PC-9 (cell line): ENCODE data around the gene IDH2. TPM values are rescaled to one million over a fixed set of nuclear protein-coding genes. Genes with fewer than 3 reads are reported as not detected.

Source experiments
- BruUV-seq: library from RNA; stranded (reverse); fragments of 400-500 nt; replicated peaks from 2 replicates; lab custom pipeline; 2021; lab: Mats Ljungman, UMichigan
- CTCF ChIA-PET: fragments of 300-600 bp; sonication (Branson Sonifier 250); formaldehyde crosslinking; loops from one replicate; lab custom pipeline; 2022; ENCODE audit warnings: antibody characterized with exemption; lab: Charles Lee
- POLR2A ChIA-PET: fragments of 300-600 bp; sonication (Branson Sonifier 250); formaldehyde crosslinking; loops from one replicate; lab custom pipeline; 2022; ENCODE audit warnings: antibody characterized with exemption; ENCODE audit not compliant: unreplicated experiment; lab: Charles Lee
- DNase-seq, 2 experiments: peaks; one replicate each; pipeline versions ENCODE4 v3.0.0 to v3.0.0-alpha.2; 2015 to 2022; ENCODE audit warnings: mixed read lengths in 1 of 2
- H2AFZ ChIP-seq: fragments of 200-600 bp; sonication (generic); 2 replicates; pipeline ENCODE4 v1.8.1; 2017; ENCODE audit warnings: antibody characterized with exemption
- H3F3A ChIP-seq: fragments of 200-600 bp; sonication (generic); 2 replicates; pipeline ENCODE4 v1.8.1; 2017; ENCODE audit warnings: antibody characterized with exemption, mild to moderate bottlenecking, low read depth; ENCODE audit not compliant: insufficient read depth
- H3K27ac ChIP-seq: fragments of 200-600 bp; sonication (generic); 2 replicates; pipeline ENCODE4 v1.6.1; 2016; ENCODE audit warnings: mixed run types
- H3K27me3 ChIP-seq: fragments of 200-600 bp; sonication (generic); 2 replicates; pipeline ENCODE4 v1.6.1; 2016; ENCODE audit warnings: low read depth, mixed run types; ENCODE audit not compliant: insufficient read depth
- H3K36me3 ChIP-seq: fragments of 200-600 bp; sonication (generic); 2 replicates; pipeline ENCODE4 v1.6.1; 2016; ENCODE audit warnings: low read depth, mixed run types
- H3K4me1 ChIP-seq: fragments of 200-600 bp; sonication (generic); replicated peaks from 2 replicates; pipeline ENCODE4 v1.6.1; 2016; ENCODE audit warnings: mixed run types; ENCODE audit not compliant: insufficient read depth
- H3K4me2 ChIP-seq: fragments of 200-600 bp; sonication (generic); 2 replicates; pipeline ENCODE4 v1.6.1; 2017; ENCODE audit warnings: mixed run types
- H3K4me3 ChIP-seq: fragments of 200-600 bp; sonication (generic); 2 replicates; pipeline ENCODE4 v1.6.1; 2016; ENCODE audit warnings: mixed run types
- H3K79me2 ChIP-seq: fragments of 200-600 bp; sonication (generic); 2 replicates; pipeline ENCODE4 v1.6.1; 2017; ENCODE audit warnings: low read depth, mixed run types
- H3K9me2 ChIP-seq: fragments of 200-600 bp; sonication (generic); 2 replicates; pipeline ENCODE4 v1.8.1; 2017; ENCODE audit warnings: mild to moderate bottlenecking; ENCODE audit not compliant: insufficient read depth
- H3K9me3 ChIP-seq: fragments of 200-600 bp; sonication (generic); 2 replicates; pipeline ENCODE4 v1.8.1; 2016; ENCODE audit warnings: low read depth; ENCODE audit not compliant: insufficient read depth
- H4K20me1 ChIP-seq: fragments of 200-600 bp; sonication (generic); 2 replicates; pipeline ENCODE4 v1.8.1; 2017; ENCODE audit not compliant: insufficient read depth
- EZH2 ChIP-seq: fragments of 200-600 bp; sonication (generic); IDR thresholded peaks from 2 replicates; pipeline ENCODE4 v1.8.0; 2017; ENCODE audit warnings: antibody characterized with exemption, low read depth
- intact Hi-C: fragments of 100-400 bp; cut with micrococcal nuclease; formaldehyde crosslinking; loops from one replicate; pipeline ENCODE4 v1.10.0; 2022; ENCODE audit not compliant: unreplicated experiment
- total RNA-seq: library from RNA; stranded (reverse); gene quantifications from 2 replicates; pipeline ENCODE4 v1.2.3, GENCODE V29; 2021
- TF ChIP-seq, protein P1 (sequence below): fragments of 200-600 bp; sonication (generic); conservative IDR thresholded peaks from 2 replicates; pipeline ENCODE4 v1.6.1; 2017; ENCODE audit warnings: mixed run types, antibody characterized with exemption, mild to moderate bottlenecking, moderate library complexity

IDH2 gene
- total RNA-seq, 1 experiment from 2014 or later: 96.7 TPM

DNA sequence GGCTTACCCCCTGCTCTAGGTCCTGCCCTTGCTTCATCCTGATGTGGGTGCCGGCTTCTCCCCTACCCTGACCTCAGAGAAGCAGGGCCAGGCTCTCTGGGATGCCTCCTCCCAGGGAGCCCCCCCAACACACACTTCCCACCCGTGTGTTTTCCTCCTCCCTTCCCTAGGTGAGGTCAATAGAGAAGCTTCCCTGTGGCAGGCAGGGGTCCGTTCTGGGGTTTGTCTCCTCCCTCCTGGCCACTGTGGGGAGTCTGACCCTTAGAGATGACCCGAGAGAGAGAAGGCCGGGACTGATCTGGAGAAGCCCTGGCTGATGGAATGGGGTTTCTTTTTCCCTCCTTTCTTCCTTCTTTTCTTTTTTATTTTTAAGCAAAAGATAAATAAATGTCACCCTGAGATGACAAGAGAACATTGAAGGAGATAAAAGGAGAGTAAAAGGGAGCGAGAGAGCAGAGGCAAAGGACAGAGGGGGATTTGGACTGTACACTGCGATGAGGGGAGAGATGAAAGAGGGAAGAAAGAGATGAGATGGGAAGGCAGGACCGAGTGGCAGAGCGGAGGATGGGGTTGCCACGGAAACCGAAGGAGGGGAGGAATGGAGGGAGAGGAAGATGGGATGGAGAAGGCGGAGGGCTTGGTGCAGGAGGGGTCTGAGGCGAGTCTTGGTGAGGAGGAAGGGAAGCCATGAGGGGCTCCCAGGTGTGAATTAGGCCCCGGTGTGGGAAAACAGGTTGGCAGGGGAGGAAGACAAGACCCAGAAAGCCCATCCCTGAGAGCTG lies 48.4 kb downstream of the IDH2 start:
- no peak for DNase-seq
- Histone ChIP-seq H3K4me1 (no peaks in the 10 kb centered on the region), H3K9me3 (no peaks in the 10 kb centered on the region), H3K27me3 (no peaks in the 10 kb centered on the region), H3K4me3 (no peak overlapping the region), H4K20me1 (no peaks in the 10 kb centered on the region), H3K4me2 (no peak overlapping the region), H2AFZ (no peak overlapping the region), H3K9me2 (no peaks in the 10 kb centered on the region), H3K79me2 (peaks cover 7% of the 10 kb centered on the region; the same call in 1 of the 2 replicates), H3K36me3 (no peaks in the 10 kb centered on the region), H3K27ac (no peak overlapping the region), H3F3A (no peaks in the 10 kb centered on the region)
- ChIA-PET CTCF (no interaction called here), POLR2A (no interaction called here)
- TF ChIP-seq, protein P1, sequence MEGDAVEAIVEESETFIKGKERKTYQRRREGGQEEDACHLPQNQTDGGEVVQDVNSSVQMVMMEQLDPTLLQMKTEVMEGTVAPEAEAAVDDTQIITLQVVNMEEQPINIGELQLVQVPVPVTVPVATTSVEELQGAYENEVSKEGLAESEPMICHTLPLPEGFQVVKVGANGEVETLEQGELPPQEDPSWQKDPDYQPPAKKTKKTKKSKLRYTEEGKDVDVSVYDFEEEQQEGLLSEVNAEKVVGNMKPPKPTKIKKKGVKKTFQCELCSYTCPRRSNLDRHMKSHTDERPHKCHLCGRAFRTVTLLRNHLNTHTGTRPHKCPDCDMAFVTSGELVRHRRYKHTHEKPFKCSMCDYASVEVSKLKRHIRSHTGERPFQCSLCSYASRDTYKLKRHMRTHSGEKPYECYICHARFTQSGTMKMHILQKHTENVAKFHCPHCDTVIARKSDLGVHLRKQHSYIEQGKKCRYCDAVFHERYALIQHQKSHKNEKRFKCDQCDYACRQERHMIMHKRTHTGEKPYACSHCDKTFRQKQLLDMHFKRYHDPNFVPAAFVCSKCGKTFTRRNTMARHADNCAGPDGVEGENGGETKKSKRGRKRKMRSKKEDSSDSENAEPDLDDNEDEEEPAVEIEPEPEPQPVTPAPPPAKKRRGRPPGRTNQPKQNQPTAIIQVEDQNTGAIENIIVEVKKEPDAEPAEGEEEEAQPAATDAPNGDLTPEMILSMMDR: no peak
- TF ChIP-seq EZH2: no peak
- no TSS peak for BruUV-seq
- intact Hi-C loops: no loop called here

DNA sequence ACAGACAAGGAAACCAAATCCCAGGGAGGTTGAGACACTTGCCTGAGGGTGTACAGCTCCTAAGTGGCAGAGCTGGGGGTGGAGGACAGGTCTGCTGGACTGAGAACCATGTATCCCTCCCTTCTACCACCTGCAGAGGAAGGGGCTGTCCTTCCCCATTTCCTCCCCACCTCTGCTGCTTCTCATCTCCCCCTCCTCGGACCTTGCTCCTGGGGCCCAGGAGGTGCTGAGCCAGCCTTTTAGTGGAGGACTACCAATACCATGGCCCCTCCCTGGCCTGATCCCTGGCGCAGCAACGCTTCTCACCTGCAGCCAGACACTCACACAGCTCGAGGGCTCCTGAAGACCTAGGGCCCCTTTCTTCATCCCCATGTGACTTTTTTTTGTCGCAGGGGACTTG lies 50.4 kb downstream of the IDH2 start:
- ChIA-PET POLR2A (no interaction called here), CTCF (no interaction called here)
- Histone ChIP-seq H3K4me2 (no peak overlapping the region), H2AFZ (no peak overlapping the region), H3K27ac (no peak overlapping the region), H3K27me3 (no peaks in the 10 kb centered on the region), H3K9me3 (no peaks in the 10 kb centered on the region), H3K4me1 (peaks cover 12% of the 10 kb centered on the region), H3K79me2 (peaks cover 13% of the 10 kb centered on the region; the same call in 1 of the 2 replicates), H3K4me3 (no peak overlapping the region), H3K36me3 (no peaks in the 10 kb centered on the region), H4K20me1 (no peaks in the 10 kb centered on the region), H3F3A (peaks cover 10% of the 10 kb centered on the region; the same call in 1 of the 2 replicates), H3K9me2 (no peaks in the 10 kb centered on the region)
- TF ChIP-seq EZH2: no peak
- TF ChIP-seq, protein P1: no peak
- no peak for DNase-seq
- intact Hi-C loops: no loop called here
- BruUV-seq: no TSS peak

- H3K4me1 ChIP-seq: peaks cover 22% of the 10 kb centered on the region
- no TSS peak for BruUV-seq
- H3F3A ChIP-seq: peaks cover 16% of the 10 kb centered on the region; the same call in 1 of the 2 replicates
- H3K9me3 ChIP-seq: no peaks in the 10 kb centered on the region
- intact Hi-C loops: no loop called here
- no peaks in the 10 kb centered on the region for H3K9me2 ChIP-seq
- H4K20me1 ChIP-seq: no peaks in the 10 kb centered on the region
- ChIA-PET POLR2A (no interaction called here), CTCF (no interaction called here)
- no peaks in the 10 kb centered on the region for H3K36me3 ChIP-seq
- TF ChIP-seq EZH2: no peak
- TF ChIP-seq, protein P1: no peak
- DNase-seq: peak in 1 of 2 experiments; percentile 22
- no peak overlapping the region for H2AFZ ChIP-seq
- H3K27me3 ChIP-seq: no peaks in the 10 kb centered on the region
- H3K27ac ChIP-seq: no peak overlapping the region
- no peak overlapping the region for H3K4me3 ChIP-seq
- H3K79me2 ChIP-seq: peaks cover 13% of the 10 kb centered on the region; the same call in 1 of the 2 replicates
- H3K4me2 ChIP-seq: no peak overlapping the region
Observed at GRCh38 chr15:90049666-90050604, 52.3 kb downstream of the IDH2 start.
